Left kidney (tissue), 2 donors: ENCODE measurements around the gene DHDH. TPM values are rescaled to one million over a fixed set of nuclear protein-coding genes. Genes with fewer than 3 reads are reported as not detected.

Source experiments
- DNase-seq: peaks from one replicate; pipeline ENCODE4 v3.0.0-alpha.2; 2013
- polyA plus RNA-seq: library from polyadenylated mRNA; unstranded; fragments of 120-200 nt; gene quantifications from one replicate; pipeline ENCODE4 v1.2.1, GENCODE V29; 2013; ENCODE audit not compliant: insufficient read length

The DHDH gene
- polyA plus RNA-seq, 1 donor, result 4.6 TPM

DNA sequence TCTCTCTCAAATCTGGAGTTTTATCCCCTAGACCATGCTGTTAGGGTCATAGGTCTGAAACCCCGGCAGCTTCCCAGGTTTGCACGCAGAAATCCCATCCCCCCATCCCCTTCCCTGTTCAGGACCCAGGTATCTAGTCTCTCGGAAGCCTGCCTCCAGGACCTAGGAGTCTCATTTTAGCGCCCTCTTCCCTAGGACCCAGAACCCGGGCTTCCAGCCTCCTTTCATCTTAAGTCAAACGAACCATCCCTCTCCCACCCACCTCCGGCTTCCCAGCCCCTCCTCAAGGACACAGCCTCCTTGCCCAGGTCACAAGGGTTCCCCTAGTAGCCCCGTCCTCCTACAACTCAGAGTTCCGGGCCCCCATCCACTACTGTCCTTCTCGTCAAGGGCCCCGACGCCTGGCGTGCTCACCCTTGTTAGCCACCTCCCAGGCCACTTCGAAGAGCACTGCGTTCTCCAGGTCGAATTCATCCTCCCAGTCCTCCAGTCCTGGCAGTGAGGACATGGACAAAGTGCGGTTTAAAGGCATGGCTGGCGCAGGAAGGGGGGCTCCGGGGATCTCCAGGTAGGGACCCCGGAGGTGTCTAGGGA, 59.2 kb downstream of the DHDH start:
- peak; percentile 14 for DNase-seq

- peak; percentile 99 for DNase-seq
Measured at GRCh38 chr19:48993175-48994034, 59.9 kb downstream of the DHDH start, which contains the start of the genes GYS1 and RUVBL2. Gene GYS1 (minus strand): TSS chr19:48993309. CDS start chr19:48993112, 197 bp downstream. Gene RUVBL2 (plus strand): TSS chr19:48993887. CDS start chr19:48993912, 25 bp downstream.

- no peak for DNase-seq
Measured at GRCh38 chr19:48994035-48994386, 60.5 kb downstream of the DHDH start.

Other genes with a start within 250 kb of the DHDH start
- 3.5 TPM for gene FUT2, start 237.7 kb upstream of the DHDH start, polyA plus RNA-seq
- gene MAMSTR, start 214.0 kb upstream of the DHDH start, polyA plus RNA-seq, result 6.0 TPM
- gene RASIP1, start 193.1 kb upstream of the DHDH start, polyA plus RNA-seq, result 11.9 TPM
- 1.1 TPM for gene IZUMO1, start 186.8 kb upstream of the DHDH start, polyA plus RNA-seq
- gene FUT1, start 181.1 kb upstream of the DHDH start, polyA plus RNA-seq, result 3.8 TPM
- not detected for gene FGF21, start 178.2 kb upstream of the DHDH start, polyA plus RNA-seq
- 39.9 TPM for gene BCAT2, start 122.7 kb upstream of the DHDH start, polyA plus RNA-seq
- 27.4 TPM for gene HSD17B14, start 97.2 kb upstream of the DHDH start, polyA plus RNA-seq
- gene PLEKHA4, start 65.1 kb upstream of the DHDH start, polyA plus RNA-seq, result 23.1 TPM
- gene PPP1R15A, start 61.3 kb upstream of the DHDH start, polyA plus RNA-seq, result 33.8 TPM
- 1.6 TPM for gene TULP2, start 35.0 kb upstream of the DHDH start, polyA plus RNA-seq
- 238 TPM for gene NUCB1, start 33.4 kb upstream of the DHDH start, polyA plus RNA-seq
- 64.5 TPM for gene BAX, start 21.2 kb downstream of the DHDH start, polyA plus RNA-seq
- gene FTL, start 31.6 kb downstream of the DHDH start, polyA plus RNA-seq, result 2,202 TPM
- gene GYS1, start 59.6 kb downstream of the DHDH start, polyA plus RNA-seq, result 52.2 TPM
- gene RUVBL2, start 60.2 kb downstream of the DHDH start, polyA plus RNA-seq, result 80.2 TPM
- gene LHB, start 83.4 kb downstream of the DHDH start, polyA plus RNA-seq, result 0.38 TPM
- not detected for gene CGB3, start 90.6 kb downstream of the DHDH start, polyA plus RNA-seq
- not detected for gene CGB2, start 98.2 kb downstream of the DHDH start, polyA plus RNA-seq
- gene CGB1, start 103.2 kb downstream of the DHDH start, polyA plus RNA-seq, result not detected
- gene CGB5, start 110.1 kb downstream of the DHDH start, polyA plus RNA-seq, result not detected
- gene CGB8, start 115.4 kb downstream of the DHDH start, polyA plus RNA-seq, result not detected
- gene CGB7, start 124.0 kb downstream of the DHDH start, polyA plus RNA-seq, result 0.78 TPM
- 3.1 TPM for gene NTF4, start 131.1 kb downstream of the DHDH start, polyA plus RNA-seq
- 0.08 TPM for gene KCNA7, start 139.0 kb downstream of the DHDH start, polyA plus RNA-seq
- 354 TPM for gene SNRNP70, start 151.8 kb downstream of the DHDH start, polyA plus RNA-seq
- gene LIN7B, start 180.7 kb downstream of the DHDH start, polyA plus RNA-seq, result 5.6 TPM
- 0.20 TPM for gene C19orf73, start 185.4 kb downstream of the DHDH start, polyA plus RNA-seq
- gene PPFIA3, start 185.8 kb downstream of the DHDH start, polyA plus RNA-seq, result 3.9 TPM
- 22.9 TPM for gene HRC, start 221.7 kb downstream of the DHDH start, polyA plus RNA-seq
- gene TRPM4, start 224.1 kb downstream of the DHDH start, polyA plus RNA-seq, result 29.4 TPM